Measurements from ENCODE around the gene ANAPC15. TPM values are rescaled to one million over a fixed set of nuclear protein-coding genes. Genes with fewer than 3 reads are reported as not detected.

ANAPC15 gene
- total RNA-seq, 2 experiments from 2014 or later: 62.9 to 69.5 TPM

- H3K4me1 Mint-ChIP-seq (ENCODE audit: low read depth): peaks cover 27% of the 10 kb centered on the region
- no peak overlapping the region for H3K27ac Mint-ChIP-seq
- DNase-seq (no peak), ATAC-seq (no peak)
- H3K9me3 Mint-ChIP-seq (ENCODE audit: insufficient read depth): no peaks in the 10 kb centered on the region
- CTCF ChIA-PET: interaction anchor here (0.9 to 5.4 kb wide), 7 partner anchors 8 to 346 kb away, joined by 3 to 45 read pairs (median 5); no protein-coding TSS in a partner anchor
- H3K4me3 Mint-ChIP-seq: no peak overlapping the region
- H3K27me3 Mint-ChIP-seq (ENCODE audit: low read depth): no peaks in the 10 kb centered on the region
- peaks cover 9% of the 10 kb centered on the region for H3K36me3 Mint-ChIP-seq (ENCODE audit: low read depth)
- POLR2A ChIA-PET: interaction anchor here (0.9 to 1.0 kb wide), 2 partner anchors 23 to 27 kb away, joined by 3 read pairs; partner anchors contain the start of gene ANAPC15
These were observed 27.5 kb downstream of the ANAPC15 start for GRCh38 chr11:72084965-72085364.

GRCh38 chr11:72084076-72084475, 28.4 kb downstream of the ANAPC15 start:
- peaks cover 12% of the 10 kb centered on the region for H3K36me3 Mint-ChIP-seq (ENCODE audit: low read depth)
- ATAC-seq (no peak), DNase-seq (no peak)
- H3K27me3 Mint-ChIP-seq (ENCODE audit: low read depth): no peaks in the 10 kb centered on the region
- H3K4me3 Mint-ChIP-seq: no peak overlapping the region
- no peak overlapping the region for H3K27ac Mint-ChIP-seq
- peaks cover 27% of the 10 kb centered on the region for H3K4me1 Mint-ChIP-seq (ENCODE audit: low read depth)
- POLR2A ChIA-PET: no interaction called here
- CTCF ChIA-PET: interaction anchor here (1.3 to 5.4 kb wide), 3 partner anchors 9 to 58 kb away, joined by 4 to 45 read pairs (median 5); no protein-coding TSS in a partner anchor
- no peaks in the 10 kb centered on the region for H3K9me3 Mint-ChIP-seq (ENCODE audit: insufficient read depth)

- Mint-ChIP-seq H3K9me3 (ENCODE audit: insufficient read depth) (no peaks in the 10 kb centered on the region), H3K4me3 (no peak overlapping the region), H3K27ac (no peak overlapping the region), H3K36me3 (ENCODE audit: low read depth) (peaks cover 17% of the 10 kb centered on the region), H3K27me3 (ENCODE audit: low read depth) (no peaks in the 10 kb centered on the region), H3K4me1 (ENCODE audit: low read depth) (peaks cover 34% of the 10 kb centered on the region)
- DNase-seq: no peak
- ChIA-PET CTCF (interaction anchor here (1.3 to 5.4 kb wide), 2 partner anchors 9 to 57 kb away, joined by 4 to 45 read pairs; no protein-coding TSS in a partner anchor), POLR2A (no interaction called here)
- ATAC-seq: no peak
These were observed 29.1 kb downstream of the ANAPC15 start for GRCh38 chr11:72083414-72083813.

- Mint-ChIP-seq H3K9me3 (ENCODE audit: insufficient read depth) (no peaks in the 10 kb centered on the region), H3K36me3 (ENCODE audit: low read depth) (peaks cover 22% of the 10 kb centered on the region), H3K4me1 (ENCODE audit: low read depth) (peaks cover 46% of the 10 kb centered on the region), H3K4me3 (peak overlapping the region; percentile 97), H3K27me3 (ENCODE audit: low read depth) (no peaks in the 10 kb centered on the region), H3K27ac (peak overlapping the region; percentile 94)
- DNase-seq: no peak
- CTCF ChIA-PET: interaction anchor here (0.7 to 2.5 kb wide), 9 partner anchors 9 to 349 kb away, joined by 3 to 30 read pairs (median 4); partner anchors contain the start of gene LAMTOR1
- ATAC-seq: no peak
- POLR2A ChIA-PET: interaction anchor here (0.9 to 2.2 kb wide), 7 partner anchors 8 to 732 kb away, joined by 3 to 10 read pairs (median 4); partner anchors contain the start of genes ANAPC15 and ATG16L2
These were observed 30.6 kb downstream of the ANAPC15 start for GRCh38 chr11:72081821-72082453.

DNA sequence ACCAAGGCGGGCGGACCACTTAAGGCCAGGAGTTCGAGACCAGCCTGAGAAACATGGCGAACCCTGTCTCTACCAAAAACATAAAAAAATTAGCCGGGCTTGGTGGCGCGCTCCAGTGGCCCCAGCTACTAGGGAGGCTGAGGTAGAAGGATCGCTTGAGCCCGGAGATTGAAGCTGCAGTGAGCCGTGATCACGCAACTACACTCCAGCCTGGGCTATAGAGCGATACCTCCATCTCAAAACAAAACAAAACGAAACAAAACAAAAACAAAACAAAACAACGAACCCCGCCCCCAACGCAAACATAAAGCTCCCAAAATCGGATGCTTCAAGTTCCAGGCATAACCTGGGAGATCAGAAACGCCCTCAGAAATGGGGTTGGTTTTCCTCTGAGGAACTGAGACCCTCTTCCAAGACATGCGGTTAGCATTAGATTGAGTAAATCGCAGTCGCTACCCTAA, 31.3 kb downstream of the ANAPC15 start:
- ChIA-PET POLR2A (interaction anchor here (0.9 to 2.2 kb wide), 7 partner anchors 9 to 733 kb away, joined by 3 to 10 read pairs (median 4); partner anchors contain the start of genes ANAPC15 and ATG16L2), CTCF (interaction anchor here (0.7 to 2.5 kb wide), 8 partner anchors 9 to 350 kb away, joined by 3 to 30 read pairs (median 4); partner anchors contain the start of gene LAMTOR1)
- H3K9me3 Mint-ChIP-seq (ENCODE audit: insufficient read depth): no peaks in the 10 kb centered on the region
- DNase-seq (no peak), ATAC-seq (no peak)
- H3K36me3 Mint-ChIP-seq (ENCODE audit: low read depth): peaks cover 25% of the 10 kb centered on the region
- peak overlapping the region; percentile 97 for H3K4me3 Mint-ChIP-seq
- H3K27ac Mint-ChIP-seq: peak overlapping the region; percentile 94
- H3K27me3 Mint-ChIP-seq (ENCODE audit: low read depth): no peaks in the 10 kb centered on the region
- H3K4me1 Mint-ChIP-seq (ENCODE audit: low read depth): peaks cover 48% of the 10 kb centered on the region

DNA sequence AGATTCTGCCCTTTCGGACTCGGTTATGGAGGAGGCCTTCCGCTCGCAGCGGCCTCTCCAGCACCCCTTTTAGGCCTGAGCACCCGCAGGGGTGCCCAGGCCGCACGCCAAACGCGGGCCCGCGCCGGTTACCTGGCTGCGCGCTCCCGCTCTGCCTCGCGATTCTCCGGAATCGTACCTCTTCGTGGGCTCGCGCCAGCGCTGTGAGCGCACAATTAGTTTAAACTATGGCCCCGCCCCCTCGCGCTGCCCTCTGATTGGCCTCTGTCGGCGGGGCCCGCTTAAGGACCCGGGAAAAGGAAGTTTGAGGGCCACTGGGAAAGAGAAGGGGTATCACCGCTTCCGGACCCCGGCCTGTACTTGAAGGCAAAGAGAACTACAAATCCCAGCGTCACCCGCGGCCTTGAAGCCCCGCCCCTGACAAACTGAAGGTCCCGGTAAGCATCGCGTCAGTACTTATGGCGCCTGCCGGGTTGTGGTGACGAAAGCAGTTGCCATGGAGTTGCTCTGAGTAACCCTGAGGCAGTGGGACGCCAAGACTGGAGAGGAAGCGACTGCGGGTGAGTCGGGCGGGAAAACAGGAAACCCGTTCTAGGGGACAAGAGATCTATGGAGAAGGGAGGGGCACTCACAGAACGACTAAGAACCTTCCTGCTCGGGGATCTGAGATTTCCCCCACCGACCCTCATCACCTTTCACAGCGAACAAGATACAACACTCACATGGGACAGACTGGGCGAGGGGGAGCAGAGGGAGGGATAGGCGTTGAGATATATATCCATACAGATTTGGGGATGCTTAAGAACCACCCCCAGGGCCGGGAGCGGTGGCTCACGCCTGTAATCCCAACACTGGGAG, 31.9 kb downstream of the ANAPC15 start, which contains the start of the genes LRRC51 and NUMA1:
LRRC51 (plus strand) TSS at position 525 of the 858 bp plus-strand sequence. CDS start 8,234 bp downstream, outside the sequence.
NUMA1 (minus strand) TSS at position 217 of the 858 bp plus-strand sequence. CDS start 44,599 bp downstream, outside the sequence.
- ATAC-seq (peak; percentile 96), DNase-seq (peak; percentile 100)
- POLR2A ChIA-PET: interaction anchor here (1.0 to 3.2 kb wide), 5 partner anchors 10 to 41 kb away, joined by 3 to 18 read pairs (median 7); no protein-coding TSS in a partner anchor
- H3K4me3 Mint-ChIP-seq: peak within 1 kb of the TSS; percentile 97
- CTCF ChIA-PET: interaction anchor here (1.1 to 2.5 kb wide), 4 partner anchors 10 to 56 kb away, joined by 3 to 30 read pairs (median 14); no protein-coding TSS in a partner anchor
- peaks cover 25% of the 10 kb centered on the region for H3K36me3 Mint-ChIP-seq (ENCODE audit: low read depth)
- H3K27ac Mint-ChIP-seq: peak within 1 kb of the TSS; percentile 94
- H3K4me1 Mint-ChIP-seq (ENCODE audit: low read depth): peaks cover 46% of the 10 kb centered on the region
- no peaks in the 10 kb centered on the region for H3K27me3 Mint-ChIP-seq (ENCODE audit: low read depth)
- H3K9me3 Mint-ChIP-seq (ENCODE audit: insufficient read depth): no peaks in the 10 kb centered on the region

DNA sequence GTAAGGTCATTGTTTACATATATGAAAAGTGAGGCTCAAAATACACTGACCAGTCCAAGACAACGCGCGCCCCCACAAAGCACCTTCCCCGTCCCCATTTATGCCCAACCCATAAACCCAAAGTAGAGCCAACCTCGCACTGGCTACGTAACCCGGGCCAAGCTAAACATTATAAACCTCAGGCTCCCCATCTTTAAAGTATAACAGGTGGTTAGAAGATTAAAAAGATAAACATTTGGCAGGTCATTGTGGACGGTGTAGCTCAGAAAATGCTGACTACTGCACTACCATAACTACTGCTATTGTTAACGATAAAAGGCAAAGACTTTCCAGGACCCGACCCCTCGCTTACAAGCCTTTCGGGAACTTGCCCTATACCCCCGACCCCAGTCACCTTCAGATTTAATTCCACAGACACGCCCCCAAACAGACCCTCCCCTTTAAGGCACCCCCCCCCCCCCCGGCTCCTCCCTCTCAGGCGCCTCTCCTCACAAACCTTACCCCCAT, 32.6 kb downstream of the ANAPC15 start:
- DNase-seq (no peak), ATAC-seq (peak; percentile 0)
- Mint-ChIP-seq H3K27ac (peak overlapping the region; percentile 94), H3K9me3 (ENCODE audit: insufficient read depth) (no peaks in the 10 kb centered on the region), H3K36me3 (ENCODE audit: low read depth) (peaks cover 30% of the 10 kb centered on the region), H3K4me3 (peak overlapping the region; percentile 97), H3K27me3 (ENCODE audit: low read depth) (no peaks in the 10 kb centered on the region), H3K4me1 (ENCODE audit: low read depth) (peaks cover 51% of the 10 kb centered on the region)
- POLR2A ChIA-PET: interaction anchor here (0.6 to 3.2 kb wide), 2 partner anchors 9 to 40 kb away, joined by 3 to 18 read pairs; no protein-coding TSS in a partner anchor
- CTCF ChIA-PET: interaction anchor here (0.6 kb wide), 1 partner anchor 64 kb away, joined by 3 read pairs; no protein-coding TSS in a partner anchor

- ChIA-PET POLR2A (interaction anchor here (1.0 to 3.2 kb wide), 2 partner anchors 39 to 54 kb away, joined by 3 to 18 read pairs; no protein-coding TSS in a partner anchor), CTCF (interaction anchor here (0.9 to 2.0 kb wide), 11 partner anchors 10 to 101 kb away, joined by 3 to 10 read pairs (median 4); no protein-coding TSS in a partner anchor)
- ATAC-seq (no peak), DNase-seq (no peak)
- H3K27me3 Mint-ChIP-seq (ENCODE audit: low read depth): no peaks in the 10 kb centered on the region
- peak overlapping the region; percentile 31 for H3K27ac Mint-ChIP-seq
- H3K36me3 Mint-ChIP-seq (ENCODE audit: low read depth): peaks cover 37% of the 10 kb centered on the region
- H3K4me1 Mint-ChIP-seq (ENCODE audit: low read depth): peaks cover 56% of the 10 kb centered on the region
- H3K4me3 Mint-ChIP-seq: peak overlapping the region; percentile 97
- no peaks in the 10 kb centered on the region for H3K9me3 Mint-ChIP-seq (ENCODE audit: insufficient read depth)
These were observed 34.0 kb downstream of the ANAPC15 start for GRCh38 chr11:72078477-72078876.

DNA sequence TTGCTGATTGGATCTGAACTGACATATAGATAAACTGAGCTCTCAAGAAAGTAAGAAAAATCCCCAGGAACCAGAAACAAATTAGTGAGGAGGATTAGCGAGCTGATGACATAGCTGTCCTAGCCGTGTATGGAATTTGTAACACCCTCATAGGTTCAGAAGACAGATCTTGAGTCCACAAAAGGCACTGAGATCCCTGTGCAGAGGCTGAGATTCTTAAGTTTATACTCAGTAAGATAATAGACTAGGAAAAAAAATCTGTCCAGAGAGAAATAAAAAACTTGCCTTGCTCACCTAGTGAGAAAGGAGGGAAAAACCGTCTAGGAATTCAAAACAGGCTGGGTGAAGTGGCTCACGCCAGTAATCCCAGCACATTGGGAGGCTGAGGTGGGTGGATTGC, 36.7 kb downstream of the ANAPC15 start:
- ATAC-seq (no peak), DNase-seq (no peak)
- Mint-ChIP-seq H3K4me1 (ENCODE audit: low read depth) (peaks cover 59% of the 10 kb centered on the region), H3K4me3 (no peak overlapping the region), H3K27me3 (ENCODE audit: low read depth) (no peaks in the 10 kb centered on the region), H3K9me3 (ENCODE audit: insufficient read depth) (no peaks in the 10 kb centered on the region), H3K27ac (no peak overlapping the region), H3K36me3 (ENCODE audit: low read depth) (peaks cover 44% of the 10 kb centered on the region)
- ChIA-PET POLR2A (no interaction called here), CTCF (interaction anchor here (2.8 kb wide), 1 partner anchor 68 kb away, joined by 9 read pairs; no protein-coding TSS in a partner anchor)

GRCh38 chr11:72075109-72075508, 37.4 kb downstream of the ANAPC15 start:
- H3K36me3 Mint-ChIP-seq (ENCODE audit: low read depth): peaks cover 48% of the 10 kb centered on the region
- peaks cover 63% of the 10 kb centered on the region for H3K4me1 Mint-ChIP-seq (ENCODE audit: low read depth)
- POLR2A ChIA-PET: no interaction called here
- H3K4me3 Mint-ChIP-seq: no peak overlapping the region
- H3K9me3 Mint-ChIP-seq (ENCODE audit: insufficient read depth): no peaks in the 10 kb centered on the region
- CTCF ChIA-PET: interaction anchor here (1.0 to 2.8 kb wide), 2 partner anchors 49 to 69 kb away, joined by 3 to 9 read pairs; no protein-coding TSS in a partner anchor
- no peaks in the 10 kb centered on the region for H3K27me3 Mint-ChIP-seq (ENCODE audit: low read depth)
- ATAC-seq (no peak), DNase-seq (no peak)
- H3K27ac Mint-ChIP-seq: peak overlapping the region; percentile 43

DNA sequence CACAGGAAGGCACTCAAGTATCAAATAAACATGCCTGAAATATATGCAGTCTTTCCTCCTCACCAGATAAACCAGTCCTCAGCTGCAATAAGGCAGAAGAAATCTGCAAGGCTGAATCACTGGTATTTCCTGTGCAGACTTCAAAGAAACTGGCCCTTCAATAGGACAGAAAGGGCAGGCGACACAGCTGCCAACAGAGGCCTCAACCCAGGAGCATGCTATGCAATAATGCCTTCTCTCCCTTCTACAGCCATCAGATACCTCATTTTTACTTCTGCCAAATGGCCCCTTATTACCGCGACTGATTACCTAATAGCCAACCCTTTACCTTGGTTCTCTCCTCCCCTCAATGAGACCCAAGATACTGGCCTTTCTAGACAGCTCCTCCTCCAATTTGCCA, 40.1 kb downstream of the ANAPC15 start:
- no peaks in the 10 kb centered on the region for H3K9me3 Mint-ChIP-seq (ENCODE audit: insufficient read depth)
- no peaks in the 10 kb centered on the region for H3K27me3 Mint-ChIP-seq (ENCODE audit: low read depth)
- ATAC-seq: no peak
- H3K4me3 Mint-ChIP-seq: no peak overlapping the region
- CTCF ChIA-PET: interaction anchor here (0.9 to 1.2 kb wide), 2 partner anchors 13 to 72 kb away, joined by 3 read pairs; no protein-coding TSS in a partner anchor
- DNase-seq: no peak
- H3K36me3 Mint-ChIP-seq (ENCODE audit: low read depth): peaks cover 55% of the 10 kb centered on the region
- POLR2A ChIA-PET: no interaction called here
- H3K4me1 Mint-ChIP-seq (ENCODE audit: low read depth): peaks cover 65% of the 10 kb centered on the region
- no peak overlapping the region for H3K27ac Mint-ChIP-seq

Measured in activated CD8-positive, alpha-beta T cell treated with anti-CD3 and anti-CD28 coated beads, Interleukin-2, amount 10 ng/mL, durations not matched to agents 7 days and 5 days (primary cell).